Testis (tissue), 5 donors: ENCODE results near the gene COL11A1. TPM values are rescaled to one million over a fixed set of nuclear protein-coding genes. Genes with fewer than 3 reads are reported as not detected.

ENCODE experiments used
- DNase-seq: peaks from one replicate; pipeline ENCODE4 v3.0.0-alpha.2; 2019
- H3K27ac ChIP-seq, 2 donors: fragments of 200-600 bp; sonication (generic); one replicate each; pipeline ENCODE4 v1.5.1; 2019
- H3K27me3 ChIP-seq: fragments of 200-600 bp; sonication (generic); one replicate; pipeline ENCODE4 v1.5.1; 2019
- H3K36me3 ChIP-seq: fragments of 200-600 bp; sonication (generic); one replicate; pipeline ENCODE4 v1.5.1; 2017; ENCODE audit warnings: low read depth; ENCODE audit errors: missing control alignments
- H3K4me1 ChIP-seq: fragments of 200-600 bp; sonication (generic); one replicate; pipeline ENCODE4 v1.5.1; 2019
- H3K4me3 ChIP-seq, 2 donors: fragments of 200-600 bp; sonication (generic); one replicate each; pipeline ENCODE4 v1.5.1; 2017 to 2019
- H3K9me3 ChIP-seq: fragments of 200-600 bp; sonication (generic); one replicate; pipeline ENCODE4 v1.5.1; 2017
- CTCF ChIP-seq, 3 experiments: fragments of 450-650 bp in 2 of 3; fragments of 200-600 bp in 1 of 3; sonication (generic) in 1 of 3; IDR thresholded peaks; one replicate each; pipeline ENCODE4 v1.5.1; 2016 to 2019; ENCODE audit warnings: antibody characterized with exemption in 3 of 3, mild to moderate bottlenecking in 2 of 3, moderate library complexity in 1 of 3
- POLR2A ChIP-seq: fragments of 450-650 bp; IDR thresholded peaks from one replicate; pipeline ENCODE4 v1.6.1; 2017; ENCODE audit warnings: antibody characterized with exemption, mild to moderate bottlenecking, moderate library complexity
- WGBS, 2 donors: methylation state at CpG; one replicate each; pipeline ENCODE4 v1.1.5; 2018; 5-methylcytosine and 5-hydroxymethylcytosine counted together
- intact Hi-C: fragments of 100-400 bp; cut with DNase I; formaldehyde crosslinking; loops from one replicate; pipeline ENCODE4 v1.15.1; 2023; ENCODE audit warnings: low total_unique reads
- long read RNA-seq, 2 donors: transcript quantifications; one replicate each; lab custom pipeline, GENCODE V29; 2026
- polyA plus RNA-seq: library from polyadenylated mRNA; stranded (reverse); fragments of 350-450 nt; fragmentation: Illumina TruSeq; extraction: RNeasy Lipid Tissue Mini Kit (QIAGEN cat#74804); gene quantifications from one replicate; pipeline ENCODE4 v1.2.3, GENCODE V29; 2014; ENCODE audit warnings: low read depth, low replicate concordance; ENCODE audit not compliant: insufficient read depth
- total RNA-seq, 2 donors: library from RNA; depleted of rRNA; stranded (reverse); fragments of >200 nt; gene quantifications; one replicate each; pipeline ENCODE4 v1.2.3, GENCODE V29; 2016

Gene COL11A1
- total RNA-seq: 1 to 10 TPM; 3.5 to 4.0 TPM
- polyA plus RNA-seq: 7.0 TPM
- long read RNA-seq, donor 1, full-length matches to known transcripts: 2 of 8 reads
- long read RNA-seq, donor 1, partial matches to known transcripts: 6 of 8 reads
- long read RNA-seq, donor 1, other reads (novel, unspliced or antisense): 0 of 8 reads
- long read RNA-seq, donor 2, full-length matches to known transcripts: 1 of 1 reads
- long read RNA-seq, donor 2, partial matches to known transcripts: 0 of 1 reads
- long read RNA-seq, donor 2, other reads (novel, unspliced or antisense): 0 of 1 reads

DNA sequence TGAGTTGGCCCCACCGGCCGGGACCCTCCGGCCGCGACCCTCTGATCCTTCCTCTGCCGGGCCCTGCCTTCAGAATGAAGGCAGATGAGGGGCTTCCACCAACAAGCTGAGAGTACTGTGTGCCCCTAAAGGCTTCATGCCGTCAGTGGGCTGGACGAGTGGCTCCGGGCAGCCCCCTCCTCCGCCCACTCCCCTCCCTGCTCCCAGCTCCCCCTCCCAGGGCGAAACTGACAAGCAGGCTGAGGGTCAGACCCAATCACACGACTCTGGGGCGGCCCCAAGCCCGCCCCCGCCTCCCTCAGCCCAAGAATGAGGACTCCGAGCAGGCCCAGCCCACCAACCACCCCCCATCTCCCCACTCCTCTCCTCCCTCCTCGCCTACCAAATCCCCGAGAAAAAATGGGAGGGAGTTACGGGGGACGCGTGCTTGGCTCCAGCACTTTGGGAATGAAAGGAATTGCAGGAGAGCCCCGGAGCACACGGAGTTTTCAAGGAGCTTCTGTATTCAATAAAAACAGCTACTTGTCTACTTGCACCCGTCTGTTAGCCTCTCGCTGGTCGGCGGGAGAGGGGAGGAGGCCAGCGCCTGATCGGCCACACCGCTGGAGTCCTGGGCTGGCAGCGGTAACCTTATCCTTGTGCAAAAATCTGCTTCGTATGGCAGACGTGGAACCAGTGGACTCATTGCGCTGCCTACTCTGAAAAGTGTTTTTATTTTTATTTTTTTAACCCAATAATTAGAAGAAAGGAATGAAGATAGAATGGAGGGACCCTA lies at the start of gene COL11A1:
COL11A1 (minus strand) TSS at position 147 of the 775 bp plus-strand sequence. CDS start 344 bp downstream, outside the sequence.
- Histone ChIP-seq H3K27ac (no peak within 1 kb of the TSS), H3K9me3 (no peaks in the 10 kb centered on the region), H3K4me1 (no peaks in the 10 kb centered on the region), H3K27me3 (no peaks in the 10 kb centered on the region), H3K4me3 (peak within 1 kb of the TSS; percentile 19 to 41), H3K36me3 (no peaks in the 10 kb centered on the region)
- WGBS, 2 donors: 2 to 6% methylated on average over 32 to 33 of the region's 34 CpGs
- TF ChIP-seq CTCF (IDR thresholded peaks at IDR 0.05) (no peak), POLR2A (no peak)
- peak; percentile 26 for DNase-seq
- intact Hi-C loops: loop anchor here (10.0 kb wide), 1 partner anchor 406 kb away; no protein-coding TSS in a partner anchor

DNA sequence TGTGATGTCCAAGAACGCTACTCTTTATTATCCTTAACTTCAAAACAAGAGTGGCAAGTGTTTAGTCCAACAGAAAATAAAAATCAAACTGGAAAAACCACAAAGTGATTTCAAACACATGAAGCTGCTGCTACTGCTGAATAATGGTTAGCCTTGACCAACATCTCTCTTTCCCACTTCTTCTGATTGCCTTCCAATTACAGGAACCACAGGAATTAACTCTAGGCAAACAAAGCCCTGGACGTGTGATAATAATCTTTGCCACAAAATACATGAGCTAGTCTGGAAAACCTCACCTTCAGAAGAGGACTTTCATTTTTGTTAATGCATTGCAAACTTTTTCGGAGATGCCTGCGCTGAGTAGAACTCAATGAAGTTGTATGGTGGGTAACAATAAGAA lies 48.6 kb upstream of the COL11A1 start:
- intact Hi-C loops: no loop called here
- H3K4me1 ChIP-seq: no peaks in the 10 kb centered on the region
- WGBS, 2 donors: 70 to 74% methylated on average over 4 of the region's 4 CpGs
- no peaks in the 10 kb centered on the region for H3K36me3 ChIP-seq
- H3K4me3 ChIP-seq: no peak overlapping the region
- no peak for DNase-seq
- TF ChIP-seq POLR2A: no peak
- H3K9me3 ChIP-seq: no peaks in the 10 kb centered on the region
- no peak overlapping the region for H3K27ac ChIP-seq
- H3K27me3 ChIP-seq: no peaks in the 10 kb centered on the region

GRCh38 chr1:103146166-103146565 lies 37.8 kb upstream of the COL11A1 start:
- Histone ChIP-seq H3K36me3 (no peaks in the 10 kb centered on the region), H3K9me3 (no peaks in the 10 kb centered on the region), H3K27ac (no peak overlapping the region), H3K4me3 (no peak overlapping the region), H3K4me1 (no peaks in the 10 kb centered on the region), H3K27me3 (no peaks in the 10 kb centered on the region)
- intact Hi-C loops: no loop called here
- DNase-seq: no peak
- TF ChIP-seq CTCF (IDR thresholded peaks at IDR 0.05) (no peak), POLR2A (no peak)

GRCh38 chr1:103145449-103145848 lies 37.1 kb upstream of the COL11A1 start:
- intact Hi-C loops: no loop called here
- Histone ChIP-seq H3K27me3 (no peaks in the 10 kb centered on the region), H3K9me3 (no peaks in the 10 kb centered on the region), H3K27ac (no peak overlapping the region), H3K4me1 (no peaks in the 10 kb centered on the region), H3K36me3 (no peaks in the 10 kb centered on the region), H3K4me3 (no peak overlapping the region)
- TF ChIP-seq POLR2A (no peak), CTCF (IDR thresholded peaks at IDR 0.05) (no peak)
- WGBS, 2 donors: 52 to 60% methylated on average over 1 of the region's 1 CpG
- DNase-seq: no peak

- intact Hi-C loops: no loop called here
Measured at GRCh38 chr1:103144681-103145080, 36.4 kb upstream of the COL11A1 start.

More at GRCh38 chr1:103144681-103145080, 36.4 kb upstream of the COL11A1 start:
- Histone ChIP-seq H3K4me3 (no peak overlapping the region), H3K9me3 (no peaks in the 10 kb centered on the region), H3K27ac (no peak overlapping the region), H3K36me3 (no peaks in the 10 kb centered on the region), H3K27me3 (no peaks in the 10 kb centered on the region), H3K4me1 (no peaks in the 10 kb centered on the region)
- 84 to 86% methylated on average over 2 of the region's 2 CpGs for WGBS, 2 donors
- no peak for DNase-seq
- no peak for TF ChIP-seq CTCF (IDR thresholded peaks at IDR 0.05)
- TF ChIP-seq POLR2A: no peak
